ENCODE measurements around the gene PELI2. TPM values are rescaled to one million over a fixed set of nuclear protein-coding genes. Genes with fewer than 3 reads are reported as not detected.

PELI2 gene
- total RNA-seq, 1 donor from 2014 or later, result 17.1 TPM

DNA sequence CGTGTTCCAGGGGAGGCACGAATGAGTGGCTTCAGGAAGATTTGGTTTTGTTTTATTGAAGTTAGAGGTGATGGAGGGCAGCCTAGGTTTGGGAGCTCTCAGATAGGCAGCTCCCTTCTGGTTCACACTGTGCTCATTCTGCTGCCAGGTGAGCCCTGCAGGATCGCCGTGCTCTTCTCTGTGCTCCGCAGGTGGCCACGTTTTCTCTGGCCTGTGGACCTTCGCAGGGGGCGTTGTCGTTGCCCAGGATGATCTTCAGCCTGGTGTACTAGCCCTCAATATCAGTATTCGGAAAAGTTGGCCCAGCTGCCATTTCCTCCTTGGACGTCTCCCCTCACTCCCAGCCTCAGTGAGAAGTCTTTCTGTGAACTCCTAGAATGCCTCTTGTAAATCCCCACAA is 69.5 kb downstream of the PELI2 start:
- intact Hi-C loops (cut with DNase I), result no loop called here
- no peak for DNase-seq (ENCODE audit: low spot score in 2 of 2)
- no peaks in the 10 kb centered on the region for H3K27me3 ChIP-seq
- H3K36me3 ChIP-seq, result no peaks in the 10 kb centered on the region
- TF ChIP-seq, protein P1, sequence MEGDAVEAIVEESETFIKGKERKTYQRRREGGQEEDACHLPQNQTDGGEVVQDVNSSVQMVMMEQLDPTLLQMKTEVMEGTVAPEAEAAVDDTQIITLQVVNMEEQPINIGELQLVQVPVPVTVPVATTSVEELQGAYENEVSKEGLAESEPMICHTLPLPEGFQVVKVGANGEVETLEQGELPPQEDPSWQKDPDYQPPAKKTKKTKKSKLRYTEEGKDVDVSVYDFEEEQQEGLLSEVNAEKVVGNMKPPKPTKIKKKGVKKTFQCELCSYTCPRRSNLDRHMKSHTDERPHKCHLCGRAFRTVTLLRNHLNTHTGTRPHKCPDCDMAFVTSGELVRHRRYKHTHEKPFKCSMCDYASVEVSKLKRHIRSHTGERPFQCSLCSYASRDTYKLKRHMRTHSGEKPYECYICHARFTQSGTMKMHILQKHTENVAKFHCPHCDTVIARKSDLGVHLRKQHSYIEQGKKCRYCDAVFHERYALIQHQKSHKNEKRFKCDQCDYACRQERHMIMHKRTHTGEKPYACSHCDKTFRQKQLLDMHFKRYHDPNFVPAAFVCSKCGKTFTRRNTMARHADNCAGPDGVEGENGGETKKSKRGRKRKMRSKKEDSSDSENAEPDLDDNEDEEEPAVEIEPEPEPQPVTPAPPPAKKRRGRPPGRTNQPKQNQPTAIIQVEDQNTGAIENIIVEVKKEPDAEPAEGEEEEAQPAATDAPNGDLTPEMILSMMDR (IDR thresholded peaks at IDR 0.05), result no peak
- H3K27ac ChIP-seq, result no peak overlapping the region
- H3K9me3 ChIP-seq, result no peaks in the 10 kb centered on the region
- H3K4me1 ChIP-seq, result no peaks in the 10 kb centered on the region
- no peak overlapping the region for H3K4me3 ChIP-seq

DNA sequence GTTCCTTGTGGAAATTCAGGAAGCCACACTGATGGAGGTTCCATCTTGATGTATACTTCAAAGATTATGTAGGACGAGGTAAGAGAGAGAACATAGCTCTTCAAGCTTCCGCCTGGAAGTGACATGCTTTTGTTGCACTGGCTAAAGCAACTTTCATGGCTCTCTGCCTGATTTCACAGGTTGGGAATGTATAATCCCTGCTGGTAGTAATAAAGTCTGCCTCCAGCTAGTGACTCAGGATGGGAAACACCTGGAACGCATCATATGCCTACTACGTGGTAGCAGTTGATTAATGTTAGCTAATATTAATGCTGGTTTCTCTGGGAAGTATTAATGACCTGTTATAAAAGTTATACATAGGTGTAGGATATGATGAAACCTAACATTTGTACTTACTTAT is 71.1 kb downstream of the PELI2 start:
- TF ChIP-seq, protein P1 (IDR thresholded peaks at IDR 0.05), result no peak
- no peak for DNase-seq (ENCODE audit: low spot score in 2 of 2)
- no peaks in the 10 kb centered on the region for H3K27me3 ChIP-seq
- H3K4me1 ChIP-seq, result no peaks in the 10 kb centered on the region
- no peak overlapping the region for H3K4me3 ChIP-seq
- no peak overlapping the region for H3K27ac ChIP-seq
- H3K36me3 ChIP-seq, result no peaks in the 10 kb centered on the region
- H3K9me3 ChIP-seq, result no peaks in the 10 kb centered on the region
- intact Hi-C loops (cut with DNase I), result no loop called here

DNA sequence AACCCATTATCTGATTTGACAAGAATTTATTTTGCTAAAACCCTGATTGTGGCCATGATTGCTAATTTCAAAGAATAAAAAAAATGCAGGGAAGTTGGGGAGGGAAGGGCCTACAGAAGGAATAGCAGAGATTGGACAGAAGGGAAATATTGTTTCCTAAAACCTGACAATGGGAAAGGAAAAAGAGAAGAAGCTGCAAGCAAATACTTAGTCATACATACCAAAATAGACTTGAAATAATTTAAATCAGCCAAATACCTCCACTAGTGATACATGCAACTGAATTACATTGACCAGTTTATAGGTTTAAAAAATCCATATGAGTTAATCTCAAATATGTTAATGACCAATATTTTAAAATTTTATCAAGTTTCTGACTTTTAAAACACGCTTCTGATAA is 75.1 kb downstream of the PELI2 start:
- intact Hi-C loops (cut with DNase I), result no loop called here
- Histone ChIP-seq H3K4me3 (no peak overlapping the region), H3K36me3 (no peaks in the 10 kb centered on the region), H3K27me3 (no peaks in the 10 kb centered on the region), H3K27ac (no peak overlapping the region), H3K4me1 (no peaks in the 10 kb centered on the region), H3K9me3 (no peaks in the 10 kb centered on the region)
- DNase-seq (ENCODE audit: low spot score in 2 of 2), result no peak
- TF ChIP-seq, protein P1 (IDR thresholded peaks at IDR 0.05), result no peak

DNA sequence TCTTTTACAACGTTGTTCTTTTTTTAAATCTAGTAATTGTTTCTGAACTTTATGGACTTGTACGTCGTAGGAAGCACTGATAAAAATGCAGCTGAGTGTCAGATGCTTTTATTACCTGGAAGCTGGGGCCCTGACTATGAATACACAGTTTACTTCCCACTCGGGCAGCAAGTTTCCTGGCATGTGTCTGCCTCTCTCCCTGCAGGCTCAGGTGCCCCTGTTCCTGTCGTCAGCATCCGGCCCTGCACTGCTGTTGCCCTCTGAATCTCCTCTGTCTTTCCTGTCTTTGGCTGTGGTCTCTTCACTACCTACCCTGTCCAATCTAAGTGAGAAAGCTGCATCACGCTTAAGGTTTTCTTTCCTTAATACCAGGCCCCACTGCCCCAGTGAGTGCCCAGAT is 75.8 kb downstream of the PELI2 start:
- H3K4me1 ChIP-seq, result no peaks in the 10 kb centered on the region
- no peaks in the 10 kb centered on the region for H3K9me3 ChIP-seq
- no peak overlapping the region for H3K4me3 ChIP-seq
- H3K27ac ChIP-seq, result no peak overlapping the region
- TF ChIP-seq, protein P1 (IDR thresholded peaks at IDR 0.05), result no peak
- intact Hi-C loops (cut with DNase I), result no loop called here
- no peak for DNase-seq (ENCODE audit: low spot score in 2 of 2)
- H3K27me3 ChIP-seq, result no peaks in the 10 kb centered on the region
- no peaks in the 10 kb centered on the region for H3K36me3 ChIP-seq

DNA sequence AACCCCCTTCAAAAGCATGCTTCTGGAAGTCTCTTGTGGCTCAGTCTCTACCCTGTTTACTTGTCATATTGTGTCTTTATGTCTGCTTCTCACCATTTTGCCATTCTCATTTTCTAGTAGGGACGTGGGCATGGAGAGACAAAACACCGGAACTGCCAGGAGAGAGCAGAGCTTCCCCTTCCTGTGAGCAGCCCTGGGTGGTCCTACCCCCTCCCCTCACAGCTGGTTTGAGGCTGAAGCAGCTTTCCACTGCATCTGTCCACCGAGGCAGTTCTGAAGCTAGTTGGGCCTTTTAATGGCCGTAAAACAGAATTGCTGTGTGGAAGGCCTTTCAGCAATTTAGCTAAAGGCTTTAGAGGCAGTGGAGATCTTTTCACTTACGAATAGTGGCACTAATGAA is 77.0 kb downstream of the PELI2 start:
- Histone ChIP-seq H3K27ac (no peak overlapping the region), H3K36me3 (no peaks in the 10 kb centered on the region), H3K27me3 (no peaks in the 10 kb centered on the region), H3K4me1 (peaks cover 5% of the 10 kb centered on the region in 2 donors), H3K9me3 (no peaks in the 10 kb centered on the region), H3K4me3 (no peak overlapping the region)
- intact Hi-C loops (cut with DNase I), result no loop called here
- DNase-seq (ENCODE audit: low spot score in 2 of 2), result no peak
- TF ChIP-seq, protein P1 (IDR thresholded peaks at IDR 0.05), result no peak

DNA sequence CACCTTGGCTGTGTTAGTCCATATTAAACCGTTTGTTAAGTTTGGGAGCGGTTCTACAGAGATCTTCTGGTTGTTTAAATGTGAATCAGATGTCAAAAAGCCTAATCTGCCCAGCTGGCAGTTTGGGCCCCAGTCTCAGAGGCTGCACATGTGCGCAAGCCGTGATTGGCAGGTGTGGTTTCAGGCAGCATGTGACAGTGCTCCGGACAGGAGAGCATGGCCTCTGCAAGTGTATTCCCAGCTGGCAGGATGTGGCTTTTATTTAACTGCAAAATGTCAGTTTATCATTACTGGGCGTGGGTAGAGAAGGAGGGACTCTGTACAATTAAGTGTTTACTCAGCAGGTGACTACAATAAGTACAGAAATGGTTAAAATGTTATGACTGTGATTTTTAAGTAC is 77.5 kb downstream of the PELI2 start:
- intact Hi-C loops (cut with DNase I), result no loop called here
- no peaks in the 10 kb centered on the region for H3K36me3 ChIP-seq
- H3K4me3 ChIP-seq, result no peak overlapping the region
- DNase-seq (ENCODE audit: low spot score in 2 of 2), result no peak
- no peaks in the 10 kb centered on the region for H3K27me3 ChIP-seq
- H3K4me1 ChIP-seq, result peaks cover 5 to 7% of the 10 kb centered on the region in 2 donors
- TF ChIP-seq, protein P1 (IDR thresholded peaks at IDR 0.05), result no peak
- H3K9me3 ChIP-seq, result no peaks in the 10 kb centered on the region
- H3K27ac ChIP-seq, result no peak overlapping the region

Data from ascending aorta (tissue), 2 donors.